Neutrophil (primary cell): ENCODE data around the gene TENM4.

Experiments
- H3K27ac ChIP-seq: fragments of 200-600 bp; sonication (generic); 2 replicates; pipeline ENCODE4 v1.5.1; 2016; ENCODE audit warnings: mild to moderate bottlenecking, moderate library complexity
- H3K27me3 ChIP-seq: fragments of 200-600 bp; sonication (generic); 2 replicates; pipeline ENCODE4 v1.6.0; 2016; ENCODE audit warnings: mild to moderate bottlenecking
- H3K36me3 ChIP-seq: fragments of 200-600 bp; sonication (generic); 2 replicates; pipeline ENCODE4 v1.5.1; 2017
- H3K4me1 ChIP-seq, 2 experiments: fragments of 200-600 bp in 1 of 2; sonication (generic) in 1 of 2; 1 replicate in 1 of 2; 2 replicates in 1 of 2; pipeline versions ENCODE4 v1.5.1 to v1.6.1; 2013 to 2016; ENCODE audit warnings: low read depth in 1 of 2, low read length in 1 of 2, mild to moderate bottlenecking in 1 of 2, moderate library complexity in 1 of 2; ENCODE audit not compliant: control insufficient read depth in 1 of 2, insufficient read depth in 1 of 2
- H3K4me3 ChIP-seq, 2 experiments: fragments of 200-600 bp in 1 of 2; sonication (generic) in 1 of 2; 1 replicate in 1 of 2; 2 replicates in 1 of 2; pipeline ENCODE4 v1.5.1; 2013 to 2016; ENCODE audit warnings: low read depth in 1 of 2, low read length in 1 of 2, mild to moderate bottlenecking in 1 of 2, moderate library complexity in 1 of 2
- H3K9me3 ChIP-seq: fragments of 200-600 bp; sonication (generic); 2 replicates; pipeline ENCODE4 v1.5.1; 2016
- CTCF ChIP-seq: fragments of 200-600 bp; sonication (generic); IDR thresholded peaks from 2 replicates; pipeline ENCODE4 v1.5.1; 2016; ENCODE audit warnings: antibody characterized with exemption

Gene TENM4

GRCh38 chr11:78840623-78841022 is 600.2 kb downstream of the TENM4 start:
- Histone ChIP-seq H3K27ac (no peak overlapping the region), H3K4me3 (no peak overlapping the region), H3K9me3 (no peaks in the 10 kb centered on the region), H3K27me3 (peaks cover 44% of the 10 kb centered on the region), H3K4me1 (peaks cover 0 to 6% of the 10 kb centered on the region in 2 experiments), H3K36me3 (no peaks in the 10 kb centered on the region)
- TF ChIP-seq CTCF = no peak

- Histone ChIP-seq H3K27ac (no peak overlapping the region), H3K27me3 (peaks cover 41% of the 10 kb centered on the region), H3K4me3 (no peak overlapping the region), H3K9me3 (no peaks in the 10 kb centered on the region), H3K36me3 (no peaks in the 10 kb centered on the region), H3K4me1 (peaks cover 0 to 6% of the 10 kb centered on the region in 2 experiments)
- no peak for TF ChIP-seq CTCF
Measured at GRCh38 chr11:78840200-78840599, 600.6 kb downstream of the TENM4 start.

- Histone ChIP-seq H3K27me3 (peaks cover 35% of the 10 kb centered on the region), H3K36me3 (no peaks in the 10 kb centered on the region), H3K27ac (no peak overlapping the region), H3K4me1 (peaks cover 0 to 6% of the 10 kb centered on the region in 2 experiments), H3K4me3 (no peak overlapping the region), H3K9me3 (no peaks in the 10 kb centered on the region)
- no peak for TF ChIP-seq CTCF
Measured at GRCh38 chr11:78838417-78838816, 602.4 kb downstream of the TENM4 start.

- TF ChIP-seq CTCF = no peak
- H3K36me3 ChIP-seq = no peaks in the 10 kb centered on the region
- no peak overlapping the region for H3K27ac ChIP-seq
- H3K9me3 ChIP-seq = no peaks in the 10 kb centered on the region
- H3K4me3 ChIP-seq = no peak overlapping the region
- H3K27me3 ChIP-seq = peaks cover 26% of the 10 kb centered on the region
- peaks cover 0 to 2% of the 10 kb centered on the region in 2 experiments for H3K4me1 ChIP-seq
Measured at GRCh38 chr11:78835646-78836045, 605.2 kb downstream of the TENM4 start.

- no peak overlapping the region for H3K4me3 ChIP-seq
- H3K4me1 ChIP-seq = no peaks in the 10 kb centered on the region
- H3K36me3 ChIP-seq = no peaks in the 10 kb centered on the region
- no peak for TF ChIP-seq CTCF
- no peak overlapping the region for H3K27ac ChIP-seq
- peaks cover 19% of the 10 kb centered on the region for H3K27me3 ChIP-seq
- no peaks in the 10 kb centered on the region for H3K9me3 ChIP-seq
Measured at GRCh38 chr11:78834886-78835285, 605.9 kb downstream of the TENM4 start.

- no peak overlapping the region for H3K27ac ChIP-seq
- no peaks in the 10 kb centered on the region for H3K36me3 ChIP-seq
- peaks cover 6% of the 10 kb centered on the region for H3K27me3 ChIP-seq
- no peaks in the 10 kb centered on the region for H3K9me3 ChIP-seq
- peaks cover 0 to 13% of the 10 kb centered on the region in 2 experiments for H3K4me1 ChIP-seq
- no peak overlapping the region for H3K4me3 ChIP-seq
- no peak for TF ChIP-seq CTCF
Measured at GRCh38 chr11:78833237-78833636, 607.6 kb downstream of the TENM4 start.
